Measurements from ENCODE around the gene REPS2.

The REPS2 gene

DNA sequence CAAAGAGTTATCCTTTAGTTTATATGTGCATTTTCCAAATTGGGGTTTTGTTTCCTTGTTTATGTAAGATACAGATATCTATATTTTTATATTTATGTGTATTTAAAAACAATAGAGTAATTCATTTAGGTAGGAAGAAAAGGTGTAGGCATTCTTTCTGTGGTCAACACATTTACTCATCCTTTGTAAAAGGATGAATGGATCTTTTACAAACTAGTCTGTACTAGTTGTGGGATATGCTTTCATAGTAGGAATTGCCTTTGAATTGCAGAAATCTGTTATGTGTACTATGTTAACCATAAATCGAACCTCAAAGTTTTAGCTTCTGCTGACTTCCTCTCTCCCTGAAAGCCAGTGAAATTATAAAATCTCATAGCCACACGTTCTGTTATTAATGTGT, 128.5 kb downstream of the REPS2 start:
- in situ Hi-C loops (cut with HindIII; ENCODE audit: low sequenced_read_pairs) = no loop called here

GRCh38 chrX:17077361-17077760, 130.9 kb downstream of the REPS2 start:
- in situ Hi-C loops (cut with HindIII; ENCODE audit: low sequenced_read_pairs) = no loop called here

DNA sequence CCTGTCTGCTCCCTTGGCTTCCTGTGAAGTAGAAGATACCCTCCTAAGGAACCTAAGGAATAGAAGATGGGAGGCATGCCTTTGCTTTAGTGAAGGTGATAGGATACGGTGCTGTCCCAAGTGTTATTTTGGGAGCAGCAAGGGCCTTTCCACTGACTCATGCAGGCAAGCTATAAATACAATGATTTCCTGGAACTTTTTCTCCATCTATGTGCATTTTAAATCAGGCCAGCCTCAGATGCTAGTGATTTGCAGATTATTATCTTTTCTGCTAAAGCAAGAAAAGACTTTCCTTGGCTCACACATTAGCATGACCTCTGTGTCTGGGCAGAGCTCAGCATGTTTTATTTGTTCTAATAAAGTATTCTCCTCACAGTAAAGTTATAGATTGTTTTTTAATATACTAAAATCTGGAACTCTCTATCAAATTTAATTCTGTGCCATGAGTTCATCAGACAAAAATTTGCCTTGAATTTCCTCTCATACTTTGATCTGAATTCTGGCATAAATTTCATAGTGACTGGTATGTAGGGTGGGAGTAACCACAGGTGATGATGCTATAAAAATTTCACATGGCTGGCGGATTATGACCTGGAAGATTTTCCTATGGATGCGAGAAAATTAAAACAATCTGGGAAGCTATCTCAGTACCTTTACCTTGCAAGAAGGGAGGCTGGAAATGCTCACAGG, 131.7 kb downstream of the REPS2 start:
- in situ Hi-C loops (cut with HindIII; ENCODE audit: low sequenced_read_pairs) = no loop called here

DNA sequence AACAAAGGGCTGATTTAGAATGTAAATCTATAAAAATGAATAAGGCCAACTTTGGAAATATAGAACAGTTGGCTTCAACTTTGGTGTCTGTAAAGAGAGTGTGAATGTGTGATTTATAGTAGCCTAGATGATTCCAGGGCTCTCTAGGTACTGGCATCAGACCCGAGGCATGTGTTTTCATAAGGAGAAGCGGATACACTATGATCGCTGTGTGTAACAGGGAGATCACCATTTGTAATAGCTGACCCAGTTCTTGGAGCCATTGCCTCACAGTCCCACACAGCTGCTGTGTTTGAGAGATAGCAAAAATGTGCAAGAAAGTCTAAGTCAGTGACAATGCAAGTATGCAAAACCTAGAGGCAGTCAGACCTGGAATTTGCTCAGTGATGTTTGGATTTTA, 135.1 kb downstream of the REPS2 start:
- in situ Hi-C loops (cut with HindIII; ENCODE audit: low sequenced_read_pairs) = no loop called here

DNA sequence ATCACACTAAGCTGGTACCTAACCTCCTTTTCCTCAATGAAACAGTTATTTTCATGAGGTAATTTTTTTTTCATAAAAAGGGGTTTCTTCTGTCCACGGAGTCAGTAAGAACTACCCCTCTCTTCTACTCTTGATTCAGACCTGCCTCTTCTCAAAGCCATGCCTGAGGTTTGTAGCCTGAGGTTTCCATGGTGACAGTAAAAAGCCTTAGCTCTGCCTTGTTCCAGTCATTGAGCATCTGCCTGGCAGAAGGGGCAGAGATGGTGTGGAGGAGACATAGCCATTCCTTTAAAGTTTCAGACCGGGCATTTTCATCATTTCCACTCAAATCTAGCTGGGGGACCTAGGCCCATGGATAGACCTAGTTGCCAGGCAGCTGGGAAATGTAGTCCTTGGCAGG, 135.5 kb downstream of the REPS2 start:
- in situ Hi-C loops (cut with HindIII; ENCODE audit: low sequenced_read_pairs) = no loop called here

- in situ Hi-C loops (cut with HindIII; ENCODE audit: low sequenced_read_pairs) = no loop called here
Measured at GRCh38 chrX:17082831-17083230, 136.4 kb downstream of the REPS2 start.

DNA sequence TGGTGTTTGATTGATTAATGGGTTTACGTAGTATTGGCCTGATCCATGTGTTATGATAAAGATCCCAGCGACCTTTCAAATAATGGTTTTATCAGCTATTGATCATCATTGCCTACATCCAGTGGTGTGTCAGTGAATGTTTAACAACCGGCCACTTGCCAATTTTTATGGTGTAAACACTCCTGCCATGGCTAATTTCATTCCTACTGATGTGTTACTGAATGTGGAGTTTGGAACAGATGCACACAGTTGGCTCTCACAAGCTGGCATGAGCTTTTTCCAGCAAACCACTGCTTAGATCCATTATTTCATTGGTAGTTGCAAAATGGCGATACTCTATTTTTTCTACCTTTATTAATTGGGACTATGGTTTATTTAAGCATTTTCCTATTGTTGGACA, 139.9 kb downstream of the REPS2 start:
- in situ Hi-C loops (cut with HindIII; ENCODE audit: low sequenced_read_pairs) = no loop called here

GRCh38 chrX:17095161-17095560, 148.7 kb downstream of the REPS2 start:
- in situ Hi-C loops (cut with HindIII; ENCODE audit: low sequenced_read_pairs) = no loop called here

GRCh38 chrX:17098516-17099247, 152.2 kb downstream of the REPS2 start:
- in situ Hi-C loops (cut with HindIII; ENCODE audit: low sequenced_read_pairs) = no loop called here

GRCh38 chrX:17104433-17104832, 158.0 kb downstream of the REPS2 start:
- in situ Hi-C loops (cut with HindIII; ENCODE audit: low sequenced_read_pairs) = no loop called here

DNA sequence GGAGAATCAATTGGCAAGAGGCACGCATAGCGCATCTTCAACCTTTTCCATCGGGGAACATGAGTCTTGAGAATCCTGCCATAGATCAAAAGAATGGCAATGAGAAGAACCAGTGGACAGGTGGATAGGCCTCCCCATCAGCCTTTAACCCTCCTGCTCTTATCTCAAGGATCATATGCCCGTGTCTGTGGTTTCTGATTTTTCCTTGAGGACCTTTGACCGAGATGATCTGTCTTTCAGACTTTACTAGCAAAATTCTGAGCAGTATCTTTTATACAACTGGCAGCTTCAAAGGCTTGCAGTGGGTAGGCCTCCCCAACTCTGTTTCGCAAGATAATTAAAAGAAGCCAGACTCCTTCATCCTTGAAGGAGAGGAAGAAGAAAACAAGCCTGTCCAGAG, 174.4 kb downstream of the REPS2 start:
- in situ Hi-C loops (cut with HindIII; ENCODE audit: low sequenced_read_pairs) = no loop called here

GRCh38 chrX:17154001-17154400, 207.5 kb downstream of the REPS2 start:
- in situ Hi-C loops (cut with HindIII; ENCODE audit: low sequenced_read_pairs) = no loop called here

DNA sequence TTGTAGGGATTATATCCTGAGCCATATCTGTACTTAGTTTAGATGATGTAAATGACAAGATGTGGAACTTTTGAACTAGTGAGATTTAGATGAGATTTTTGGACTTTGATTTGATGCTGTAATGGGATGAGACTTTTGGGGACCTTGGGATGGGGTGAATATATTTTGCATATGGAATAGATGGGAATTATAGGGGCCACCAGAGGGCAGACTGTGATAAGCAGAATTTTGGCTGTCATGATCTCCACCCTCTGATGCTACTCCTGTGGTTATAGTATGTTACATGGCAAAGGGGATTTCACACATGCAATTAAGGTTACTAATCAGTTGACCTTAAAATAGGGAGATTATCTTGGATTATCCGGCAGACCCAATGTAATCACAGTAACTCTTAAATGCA, 214.5 kb downstream of the REPS2 start:
- in situ Hi-C loops (cut with HindIII; ENCODE audit: low sequenced_read_pairs) = no loop called here

DNA sequence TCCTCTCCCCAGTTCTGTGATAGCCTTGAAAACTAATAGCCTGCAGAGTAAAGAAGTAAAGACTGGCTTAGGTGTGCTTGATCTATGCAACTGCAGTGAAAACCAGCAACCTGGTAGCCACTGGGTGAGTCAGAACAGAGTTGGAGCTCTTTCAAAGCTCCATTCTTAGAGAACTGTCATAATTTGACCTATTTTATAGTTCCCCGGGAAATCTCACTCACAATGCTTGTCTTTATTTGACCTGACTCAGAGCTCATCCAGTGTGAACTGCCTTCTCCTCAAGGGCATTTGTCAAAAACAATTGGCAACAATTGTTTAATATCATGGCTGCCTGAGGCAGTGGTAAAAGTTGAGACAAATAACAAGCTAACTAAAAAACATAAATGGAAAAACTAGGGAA, 215.5 kb downstream of the REPS2 start:
- in situ Hi-C loops (cut with HindIII; ENCODE audit: low sequenced_read_pairs) = no loop called here

DNA sequence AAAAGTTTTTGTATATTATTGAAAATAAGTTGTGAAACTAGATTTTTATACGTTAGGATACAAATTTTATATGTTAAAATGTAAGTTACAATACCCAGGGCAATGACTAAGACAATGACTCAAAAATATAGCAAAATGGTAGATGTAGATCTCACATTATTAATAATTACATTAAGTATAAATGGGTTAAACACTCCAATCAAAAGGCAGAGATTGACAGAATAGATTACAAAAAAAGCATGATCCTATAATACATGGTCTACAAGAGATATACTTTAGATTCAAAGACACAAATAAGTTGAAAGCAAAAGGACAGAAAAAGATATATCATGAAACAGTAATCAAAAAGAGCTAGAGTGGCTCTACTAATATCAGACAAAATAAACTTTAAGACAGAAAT, 217.6 kb downstream of the REPS2 start:
- in situ Hi-C loops (cut with HindIII; ENCODE audit: low sequenced_read_pairs) = no loop called here

DNA sequence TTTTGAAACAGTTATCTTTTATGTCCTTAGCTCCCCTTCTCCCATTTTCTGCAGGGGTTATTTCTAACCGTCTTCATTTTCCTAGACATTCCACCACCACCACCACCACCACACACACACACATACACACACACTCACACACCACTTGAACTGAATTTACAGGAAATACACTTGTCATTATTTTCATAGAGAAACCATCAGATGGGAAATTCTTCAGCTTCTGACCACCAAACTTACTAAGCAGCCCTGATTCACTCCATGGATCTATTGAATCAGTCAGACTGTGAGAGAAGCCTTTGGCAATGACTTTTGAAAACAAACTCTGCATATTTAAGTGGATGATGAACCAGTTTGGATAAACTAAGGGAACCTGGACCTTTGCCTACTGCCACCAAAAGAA, 218.5 kb downstream of the REPS2 start:
- in situ Hi-C loops (cut with HindIII; ENCODE audit: low sequenced_read_pairs) = no loop called here

DNA sequence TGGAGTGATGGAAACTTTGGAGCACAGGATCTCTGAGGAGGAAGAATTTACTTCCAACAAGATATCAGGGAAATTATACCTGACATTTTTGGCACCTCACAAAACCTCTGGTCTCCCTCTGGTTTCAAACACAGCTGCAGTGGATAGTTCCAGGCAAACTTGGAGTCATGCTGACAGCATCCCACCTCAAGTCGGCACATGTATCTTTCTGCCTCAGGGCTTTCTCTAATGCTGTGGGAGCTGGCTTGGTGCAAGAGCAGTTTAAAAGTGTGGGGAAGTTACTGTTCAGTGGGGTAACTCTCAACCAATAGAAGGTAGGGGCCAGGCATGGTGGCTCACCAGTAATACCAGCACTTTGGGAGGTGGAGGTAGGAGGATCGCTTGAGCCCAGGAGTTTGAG, 221.5 kb downstream of the REPS2 start:
- in situ Hi-C loops (cut with HindIII; ENCODE audit: low sequenced_read_pairs) = no loop called here

DNA sequence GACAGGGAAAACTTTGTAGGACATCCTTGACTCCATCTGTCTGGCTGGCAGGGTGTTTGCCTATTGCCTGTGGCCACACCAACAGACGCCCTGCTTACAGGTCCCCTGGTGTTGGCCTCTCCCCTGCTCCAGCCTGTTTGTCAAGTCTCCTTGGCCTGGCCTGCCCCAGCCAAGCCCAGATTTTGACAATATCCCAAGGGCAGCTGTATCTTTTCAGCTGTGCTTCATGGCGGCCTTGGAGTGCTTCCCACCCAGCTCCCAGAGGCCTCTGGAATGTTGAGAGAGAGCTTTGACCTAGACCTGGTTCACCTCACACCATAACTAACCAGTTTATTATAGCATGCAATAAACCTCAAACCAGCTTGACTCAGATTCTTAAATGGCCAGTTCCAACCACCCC, 224.5 kb downstream of the REPS2 start:
- in situ Hi-C loops (cut with HindIII; ENCODE audit: low sequenced_read_pairs) = no loop called here

GRCh38 chrX:17174671-17175070, 228.2 kb downstream of the REPS2 start:
- in situ Hi-C loops (cut with HindIII; ENCODE audit: low sequenced_read_pairs) = no loop called here

GRCh38 chrX:17182317-17182716, 235.9 kb downstream of the REPS2 start:
- in situ Hi-C loops (cut with HindIII; ENCODE audit: low sequenced_read_pairs) = no loop called here

DNA sequence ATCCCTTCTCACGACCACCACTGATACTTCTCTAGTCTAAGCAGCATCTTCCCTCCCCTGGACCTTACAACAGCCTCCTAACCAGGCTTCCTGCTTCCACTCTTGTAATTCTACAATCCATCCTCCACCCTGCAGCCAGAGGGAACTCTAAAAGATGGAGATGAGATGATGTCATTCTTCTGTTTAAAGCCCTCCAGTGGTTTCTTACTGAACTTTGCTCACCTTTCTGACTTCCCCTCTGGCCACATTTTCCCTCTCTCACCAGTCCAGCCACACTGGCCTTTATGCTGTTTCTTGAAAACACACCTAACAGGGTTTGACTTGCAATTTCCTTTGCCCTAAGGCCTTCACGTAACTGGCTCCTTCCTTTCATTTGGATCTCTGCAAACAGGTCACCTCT, 237.1 kb downstream of the REPS2 start:
- in situ Hi-C loops (cut with HindIII; ENCODE audit: low sequenced_read_pairs) = no loop called here

GRCh38 chrX:17185431-17185830, 239.0 kb downstream of the REPS2 start:
- in situ Hi-C loops (cut with HindIII; ENCODE audit: low sequenced_read_pairs) = no loop called here
